Measurements from ENCODE around the gene NCKIPSD. TPM values are rescaled to one million over a fixed set of nuclear protein-coding genes. Genes with fewer than 3 reads are reported as not detected.

The NCKIPSD gene
- polyA plus RNA-seq, 3 donors = 21.0 to 22.8 (median 22.7) TPM

DNA sequence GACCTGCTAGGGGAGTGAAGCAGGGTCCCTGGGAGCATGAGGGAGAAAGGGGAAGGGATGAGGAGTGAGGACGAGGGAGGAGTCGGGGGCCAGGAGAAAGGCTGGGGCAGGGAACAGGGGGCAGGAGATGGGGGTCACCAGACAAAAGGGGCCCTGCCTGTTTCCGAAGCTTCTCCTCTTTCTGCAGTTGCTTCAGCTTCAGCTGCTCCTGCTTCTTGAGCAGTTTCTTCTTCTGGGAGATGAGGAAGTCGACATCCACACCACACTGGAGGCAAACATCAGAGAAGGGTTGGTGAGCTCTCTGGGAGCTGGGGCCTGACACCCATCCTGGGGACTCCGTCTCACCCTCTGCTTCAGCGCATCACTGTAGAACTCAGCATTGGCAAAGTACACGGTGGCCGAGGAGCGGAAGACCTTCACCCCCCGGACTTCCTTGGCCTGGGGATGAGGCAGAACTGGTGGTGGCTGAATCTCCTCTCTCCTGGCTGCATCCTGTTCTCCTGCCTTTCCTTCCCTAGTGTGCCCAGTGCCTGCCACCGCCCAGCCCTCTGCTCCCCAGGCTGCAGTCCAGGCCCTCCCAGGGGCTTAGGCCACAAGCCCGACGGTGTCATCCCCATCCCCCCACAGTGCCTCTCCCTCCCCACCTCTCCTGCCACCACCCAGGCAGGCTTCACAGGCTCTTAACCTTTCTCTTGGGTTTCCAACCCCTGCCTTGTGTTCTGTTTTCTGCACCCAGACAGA lies 57.3 kb downstream of the NCKIPSD start:
- DNase-seq = no peak

DNA sequence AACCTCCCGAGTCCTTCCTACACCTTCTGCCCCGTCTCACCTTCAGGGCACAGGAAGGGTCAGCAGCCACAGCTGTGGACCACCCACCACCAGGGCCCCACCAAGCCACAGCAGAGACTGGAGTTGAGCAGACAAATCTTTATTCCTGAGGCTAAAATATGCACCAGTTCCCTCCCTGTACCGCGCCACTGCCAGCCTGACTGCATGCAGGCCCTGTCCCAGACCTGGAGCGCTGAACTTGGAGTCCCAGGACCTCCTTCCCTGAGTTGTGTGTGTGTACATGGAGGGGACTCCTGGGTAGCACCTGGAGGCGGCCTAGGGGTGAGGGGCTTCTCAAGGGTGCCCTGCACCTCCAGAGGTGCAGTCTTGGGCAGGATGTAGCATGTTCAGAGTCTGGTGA lies 60.1 kb downstream of the NCKIPSD start:
- no peak for DNase-seq

DNA sequence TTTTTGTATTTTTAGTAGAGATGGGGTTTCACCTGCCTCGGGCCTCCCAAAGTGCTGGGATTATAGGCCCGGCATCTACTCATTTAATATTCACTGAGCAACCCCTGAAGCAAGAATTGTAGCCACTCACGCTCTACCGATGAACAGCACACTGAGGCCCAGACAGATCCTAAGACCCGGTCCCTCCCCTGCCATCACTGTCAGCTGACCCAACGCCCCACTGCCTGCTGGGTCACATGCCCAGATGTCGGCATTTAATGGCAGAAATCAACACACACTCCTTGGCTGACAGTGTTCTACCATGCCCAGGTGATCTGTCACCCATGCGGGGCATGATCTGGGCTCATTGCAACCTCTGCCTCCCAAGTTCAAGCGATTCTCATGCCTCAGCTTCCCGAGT lies 60.9 kb downstream of the NCKIPSD start:
- no peak for DNase-seq

DNA sequence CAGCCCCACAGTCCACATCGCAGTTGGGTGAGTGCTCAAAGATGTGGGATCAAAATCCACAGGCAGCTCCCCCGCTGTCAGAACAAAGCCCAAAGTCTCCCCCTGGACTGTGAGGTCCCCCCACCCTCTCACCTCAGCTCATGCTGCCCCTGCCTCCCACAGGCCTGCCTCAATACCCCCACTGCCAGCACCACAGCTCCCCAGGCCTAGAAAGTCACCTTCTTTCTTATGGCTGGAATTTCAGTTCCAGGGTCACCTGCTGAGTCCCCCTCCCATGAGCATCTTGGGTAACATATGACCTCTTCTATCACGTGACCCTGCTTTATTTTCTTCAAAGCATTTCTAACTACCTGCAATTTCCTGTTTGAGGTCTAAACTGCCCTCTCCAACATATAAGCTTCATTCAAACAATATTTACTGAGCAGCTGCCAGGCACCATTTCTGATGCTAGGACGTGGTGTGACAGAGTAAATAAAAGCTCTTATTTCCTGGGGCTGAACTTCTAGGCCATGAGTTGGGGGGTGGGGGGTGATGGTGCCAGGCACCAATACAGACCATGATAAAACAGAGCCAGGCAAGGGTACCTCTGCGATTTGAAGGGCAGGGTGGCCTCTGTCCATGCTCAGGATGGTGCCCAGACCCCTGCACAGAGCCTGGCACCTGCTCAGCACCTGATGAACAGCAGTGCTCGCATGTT lies 61.7 kb downstream of the NCKIPSD start:
- no peak for DNase-seq

Other genes starting within 250 kb of the NCKIPSD start
- gene CCDC51, start 245.8 kb downstream of the NCKIPSD start, polyA plus RNA-seq (ENCODE audit: insufficient read length in 3 of 3) = 10 to 100 TPM; 28.7 to 32.9 (median 29.2) TPM
- 100 to 1,000 TPM; 250 to 316 (median 307) TPM for gene TMA7, start 245.7 kb downstream of the NCKIPSD start, polyA plus RNA-seq (ENCODE audit: insufficient read length in 3 of 3)
- 10 to 100 TPM; 12.3 to 14.3 (median 13.2) TPM for gene ATRIP, start 239.2 kb downstream of the NCKIPSD start, polyA plus RNA-seq (ENCODE audit: insufficient read length in 3 of 3)
- gene SHISA5, start 181.7 kb downstream of the NCKIPSD start, polyA plus RNA-seq (ENCODE audit: insufficient read length in 3 of 3) = 100 to 1,000 TPM; 101 to 126 (median 109) TPM
- gene PFKFB4, start 129.1 kb downstream of the NCKIPSD start, polyA plus RNA-seq (ENCODE audit: insufficient read length in 3 of 3) = 1 to 10 TPM; 5.3 to 6.2 (median 6.0) TPM
- gene UCN2, start 122.1 kb downstream of the NCKIPSD start, polyA plus RNA-seq (ENCODE audit: insufficient read length in 3 of 3) = under 1 TPM; 0.26 to 0.51 (median 0.40) TPM
- 10 to 100 TPM; 24.4 to 31.6 (median 24.8) TPM for gene COL7A1, start 90.6 kb downstream of the NCKIPSD start, polyA plus RNA-seq (ENCODE audit: insufficient read length in 3 of 3)
- 100 to 1,000 TPM; 310 to 328 (median 322) TPM for gene UQCRC1, start 76.3 kb downstream of the NCKIPSD start, polyA plus RNA-seq (ENCODE audit: insufficient read length in 3 of 3)
- gene TMEM89, start 64.1 kb downstream of the NCKIPSD start, polyA plus RNA-seq (ENCODE audit: insufficient read length in 3 of 3) = not detected
- 10 to 100 TPM; 27.4 to 34.6 (median 33.1) TPM for gene SLC26A6, start 50.5 kb downstream of the NCKIPSD start, polyA plus RNA-seq (ENCODE audit: insufficient read length in 3 of 3)
- gene CELSR3, start 23.0 kb downstream of the NCKIPSD start, polyA plus RNA-seq (ENCODE audit: insufficient read length in 3 of 3) = 1 to 10 TPM; 1.2 to 1.6 (median 1.3) TPM
- 100 to 1,000 TPM; 200 to 263 (median 240) TPM for gene IP6K2, start 31.3 kb upstream of the NCKIPSD start, polyA plus RNA-seq (ENCODE audit: insufficient read length in 3 of 3)
- gene PRKAR2A, start 162.0 kb upstream of the NCKIPSD start, polyA plus RNA-seq (ENCODE audit: insufficient read length in 3 of 3) = 10 to 100 TPM; 36.9 to 45.6 (median 39.1) TPM
- 10 to 100 TPM; 18.2 to 21.4 (median 20.8) TPM for gene SLC25A20, start 213.0 kb upstream of the NCKIPSD start, polyA plus RNA-seq (ENCODE audit: insufficient read length in 3 of 3)
- gene ARIH2, start 232.9 kb upstream of the NCKIPSD start, polyA plus RNA-seq (ENCODE audit: insufficient read length in 3 of 3) = 100 to 1,000 TPM in 1 of 3 donors, 10 to 100 TPM in 2; 65.3 to 111 (median 94.8) TPM

Measured in renal pelvis (tissue), 4 donors.